OCI-LY3 (cell line): ENCODE measurements around the gene SOX18.
A peak's percentile ranks its signal among the peaks of the same experiment; 100 is the strongest.

Experiments
- H2AFZ ChIP-seq: fragments of 200-600, 300-600 bp; shearing (Covaris generic); 2 replicates; pipeline ENCODE4 v1.6.0; 2014; ENCODE audit warnings: antibody characterized with exemption, low read depth, low read length
- H3K27ac ChIP-seq: fragments of 200-600, 300-600 bp; sonication (generic); 2 replicates; pipeline ENCODE4 v1.5.1; 2014; ENCODE audit warnings: mild to moderate bottlenecking, low read length, moderate library complexity, mixed read lengths
- H3K27me3 ChIP-seq: fragments of 200-600, 300-600 bp; sonication (generic); 2 replicates; pipeline ENCODE4 v1.6.1; 2014; ENCODE audit warnings: low read depth, low read length, mixed read lengths
- H3K36me3 ChIP-seq: fragments of 200-600, 300-600 bp; sonication (generic); replicated peaks from 2 replicates; pipeline ENCODE3; 2014; ENCODE audit warnings: low read depth, low read length, mixed read lengths
- H3K4me1 ChIP-seq: fragments of 300-600, 200-600 bp; sonication (generic); 2 replicates; pipeline ENCODE4 v1.6.1; 2014; ENCODE audit warnings: low read length, mixed read lengths
- H3K4me2 ChIP-seq: fragments of 200-600, 300-600 bp; sonication (generic); 2 replicates; pipeline ENCODE4 v1.6.1; 2014; ENCODE audit warnings: low read length, mixed read lengths
- H3K4me3 ChIP-seq: fragments of 300-600, 200-600 bp; sonication (generic); 2 replicates; pipeline ENCODE4 v1.5.1; 2014; ENCODE audit warnings: antibody characterized with exemption, mild to moderate bottlenecking, low read length, moderate library complexity
- H3K79me2 ChIP-seq: fragments of 300-600, 200-600 bp; shearing (Covaris generic); 2 replicates; pipeline ENCODE4 v1.6.1; 2014; ENCODE audit warnings: mild to moderate bottlenecking, low read length, mixed read lengths
- H3K9ac ChIP-seq: fragments of 300-600, 200-600 bp; shearing (Covaris generic); 2 replicates; pipeline ENCODE4 v1.6.0; 2014; ENCODE audit warnings: mild to moderate bottlenecking, low read length, moderate library complexity
- H3K9me3 ChIP-seq: fragments of 200-600, 300-600 bp; shearing (Covaris generic); 2 replicates; pipeline ENCODE4 v1.6.1; 2014; ENCODE audit warnings: low read length, mixed read lengths; ENCODE audit not compliant: insufficient read depth
- H4K20me1 ChIP-seq: fragments of 200-600, 300-600 bp; sonication (generic); 2 replicates; pipeline ENCODE4 v1.6.1; 2016; ENCODE audit warnings: low read length, mixed read lengths; ENCODE audit not compliant: insufficient read depth
- CTCF ChIP-seq: fragments of 200-600, 300-600 bp; sonication (generic); IDR thresholded peaks from 2 replicates; pipeline ENCODE4 v1.5.1; 2014; ENCODE audit warnings: antibody characterized with exemption, low read length, low read depth
- EZH2phosphoT487 ChIP-seq: fragments of 200-600 bp; shearing (Covaris generic); IDR thresholded peaks from 2 replicates; pipeline ENCODE4 v1.6.1; 2018; ENCODE audit warnings: antibody characterized with exemption, mixed run types, low read depth

Gene SOX18

GRCh38 chr20:64082126-64082731, 32.8 kb upstream of the SOX18 start:
- Histone ChIP-seq H3K9ac (no peak overlapping the region), H3K27me3 (peaks cover 24% of the 10 kb centered on the region), H3K4me3 (no peak overlapping the region), H3K27ac (no peak overlapping the region), H3K4me2 (no peak overlapping the region), H2AFZ (no peak overlapping the region), H3K36me3 (no peaks in the 10 kb centered on the region), H3K4me1 (peaks cover 22% of the 10 kb centered on the region), H3K9me3 (no peaks in the 10 kb centered on the region), H3K79me2 (peaks cover 21% of the 10 kb centered on the region), H4K20me1 (no peaks in the 10 kb centered on the region)
- no peak for TF ChIP-seq EZH2phosphoT487
- 0 out of 2 replicates have a peak, but pooled peaks have one; percentile 4 for TF ChIP-seq CTCF

- no peak overlapping the region for H3K27ac ChIP-seq
- peaks cover 27% of the 10 kb centered on the region for H3K79me2 ChIP-seq
- peaks cover 29% of the 10 kb centered on the region for H3K4me1 ChIP-seq
- H3K27me3 ChIP-seq: peaks cover 24% of the 10 kb centered on the region
- no peak overlapping the region for H3K4me2 ChIP-seq
- no peaks in the 10 kb centered on the region for H4K20me1 ChIP-seq
- no peak overlapping the region for H2AFZ ChIP-seq
- no peak for TF ChIP-seq CTCF
- no peak for TF ChIP-seq EZH2phosphoT487
- no peaks in the 10 kb centered on the region for H3K9me3 ChIP-seq
- no peak overlapping the region for H3K4me3 ChIP-seq
- H3K9ac ChIP-seq: no peak overlapping the region
- H3K36me3 ChIP-seq: no peaks in the 10 kb centered on the region
Observed at GRCh38 chr20:64081624-64081964, 32.2 kb upstream of the SOX18 start.

- H3K27ac ChIP-seq: no peak overlapping the region
- H3K27me3 ChIP-seq: peaks cover 24% of the 10 kb centered on the region
- no peaks in the 10 kb centered on the region for H3K9me3 ChIP-seq
- no peaks in the 10 kb centered on the region for H4K20me1 ChIP-seq
- peak overlapping the region; percentile 93 for H3K9ac ChIP-seq
- TF ChIP-seq EZH2phosphoT487 (no peak), CTCF (no peak)
- peaks cover 33% of the 10 kb centered on the region for H3K79me2 ChIP-seq
- H2AFZ ChIP-seq: no peak overlapping the region
- peaks cover 34% of the 10 kb centered on the region for H3K4me1 ChIP-seq
- peaks cover 4% of the 10 kb centered on the region for H3K36me3 ChIP-seq
- H3K4me3 ChIP-seq: peak overlapping the region; percentile 95
- H3K4me2 ChIP-seq: peak overlapping the region; percentile 93
Observed at GRCh38 chr20:64080813-64081623, 31.6 kb upstream of the SOX18 start.

GRCh38 chr20:64080013-64080812, 30.8 kb upstream of the SOX18 start, which contains the start of gene OPRL1:
Gene OPRL1 (plus strand): TSS chr20:64080082. CDS start chr20:64092721, 12,639 bp downstream.
- H3K27ac ChIP-seq: peak within 1 kb of the TSS; percentile 91

More at GRCh38 chr20:64080013-64080812, 30.8 kb upstream of the SOX18 start, which contains the start of gene OPRL1:
- H3K4me1 ChIP-seq: peaks cover 34% of the 10 kb centered on the region
- peak within 1 kb of the TSS; percentile 98 for H3K9ac ChIP-seq
- H3K4me3 ChIP-seq: peak within 1 kb of the TSS; percentile 95
- no peaks in the 10 kb centered on the region for H4K20me1 ChIP-seq
- H3K4me2 ChIP-seq: peak within 1 kb of the TSS; percentile 99
- 0 out of 2 replicates have a peak within 1 kb of the TSS, but pooled peaks have one; percentile 33 for H2AFZ ChIP-seq
- no peak for TF ChIP-seq CTCF
- TF ChIP-seq EZH2phosphoT487: no peak
- H3K36me3 ChIP-seq: peaks cover 8% of the 10 kb centered on the region
- peaks cover 16% of the 10 kb centered on the region for H3K27me3 ChIP-seq
- H3K79me2 ChIP-seq: peaks cover 34% of the 10 kb centered on the region
- no peaks in the 10 kb centered on the region for H3K9me3 ChIP-seq
